IPS-18c (cell line): ENCODE results near the gene XPO6.
A peak's percentile ranks its signal among the peaks of the same experiment; 100 is the strongest.

Experiments used
- H3K4me3 ChIP-seq: 2 replicates; pipeline ENCODE4 v1.7.0; 2013; ENCODE audit warnings: low read depth, mild to moderate bottlenecking, low read length, moderate library complexity; ENCODE audit not compliant: insufficient read depth
- H3K9me3 ChIP-seq: one replicate; pipeline ENCODE4 v1.6.1; 2013; ENCODE audit warnings: mild to moderate bottlenecking, low read length, moderate library complexity; ENCODE audit not compliant: control insufficient read depth, insufficient read depth

Gene XPO6

GRCh38 chr16:28218109-28218508, 6.3 kb upstream of the XPO6 start:
- H3K4me3 ChIP-seq, result no peak overlapping the region

GRCh38 chr16:28217326-28217725, 5.6 kb upstream of the XPO6 start:
- no peak overlapping the region for H3K4me3 ChIP-seq

More at GRCh38 chr16:28218109-28218508, 6.3 kb upstream of the XPO6 start:
- no peaks in the 10 kb centered on the region for H3K9me3 ChIP-seq

GRCh38 chr16:28213396-28213795, 1.6 kb upstream of the XPO6 start:
- H3K9me3 ChIP-seq, result peaks cover 3% of the 10 kb centered on the region
- H3K4me3 ChIP-seq, result no peak overlapping the region

More at GRCh38 chr16:28217326-28217725, 5.6 kb upstream of the XPO6 start:
- H3K9me3 ChIP-seq, result peaks cover 1% of the 10 kb centered on the region

- Histone ChIP-seq H3K9me3 (peaks cover 3% of the 10 kb centered on the region), H3K4me3 (peak overlapping the region; percentile 65; the same call in 1 of the 2 replicates)
Measured at GRCh38 chr16:28212532-28212873, 738 bp upstream of the XPO6 start.

- Histone ChIP-seq H3K9me3 (peaks cover 3% of the 10 kb centered on the region), H3K4me3 (peak overlapping the region; percentile 78)
Measured at GRCh38 chr16:28210979-28211588, 681 bp downstream of the XPO6 start.

GRCh38 chr16:28210264-28210663, 1.5 kb downstream of the XPO6 start:
- Histone ChIP-seq H3K9me3 (peaks cover 3% of the 10 kb centered on the region), H3K4me3 (peak overlapping the region; percentile 78)

- Histone ChIP-seq H3K4me3 (no peak overlapping the region), H3K9me3 (peaks cover 3% of the 10 kb centered on the region)
Measured at GRCh38 chr16:28208824-28209223, 2.9 kb downstream of the XPO6 start.

GRCh38 chr16:28208131-28208530, 3.6 kb downstream of the XPO6 start:
- Histone ChIP-seq H3K9me3 (peaks cover 3% of the 10 kb centered on the region), H3K4me3 (no peak overlapping the region)

- Histone ChIP-seq H3K9me3 (peaks cover 3% of the 10 kb centered on the region), H3K4me3 (no peak overlapping the region)
Measured at GRCh38 chr16:28207399-28207798, 4.4 kb downstream of the XPO6 start.

GRCh38 chr16:28205974-28206373, 5.8 kb downstream of the XPO6 start:
- Histone ChIP-seq H3K9me3 (no peaks in the 10 kb centered on the region), H3K4me3 (no peak overlapping the region)

- no peaks in the 10 kb centered on the region for H3K9me3 ChIP-seq
- H3K4me3 ChIP-seq, result no peak overlapping the region
Measured at GRCh38 chr16:28205117-28205899, 6.5 kb downstream of the XPO6 start.

- H3K4me3 ChIP-seq, result no peak overlapping the region
Measured at GRCh38 chr16:28204622-28205021, 7.1 kb downstream of the XPO6 start.

GRCh38 chr16:28204204-28204603, 7.6 kb downstream of the XPO6 start:
- Histone ChIP-seq H3K9me3 (no peaks in the 10 kb centered on the region), H3K4me3 (no peak overlapping the region)

More at GRCh38 chr16:28204622-28205021, 7.1 kb downstream of the XPO6 start:
- no peaks in the 10 kb centered on the region for H3K9me3 ChIP-seq

GRCh38 chr16:28202147-28202746, 9.5 kb downstream of the XPO6 start:
- no peak overlapping the region for H3K4me3 ChIP-seq
- no peaks in the 10 kb centered on the region for H3K9me3 ChIP-seq

- no peaks in the 10 kb centered on the region for H3K9me3 ChIP-seq
- H3K4me3 ChIP-seq, result no peak overlapping the region
Measured at GRCh38 chr16:28200661-28201060, 11.1 kb downstream of the XPO6 start.

- Histone ChIP-seq H3K4me3 (no peak overlapping the region), H3K9me3 (no peaks in the 10 kb centered on the region)
Measured at GRCh38 chr16:28196387-28196987, 15.3 kb downstream of the XPO6 start.

GRCh38 chr16:28195859-28196258, 15.9 kb downstream of the XPO6 start:
- Histone ChIP-seq H3K9me3 (no peaks in the 10 kb centered on the region), H3K4me3 (no peak overlapping the region)
